Motor neuron (in vitro differentiated cells): ENCODE measurements around the gene MAPK1. TPM values are rescaled to one million over a fixed set of nuclear protein-coding genes. Genes with fewer than 3 reads are reported as not detected.
"Not testable (repeated sequence)": the region's sequence is repeated elsewhere in the genome, so short reads cannot be mapped to it uniquely, and the experiment has no call there.

ENCODE experiments used
- ATAC-seq, 8 experiments: fragments of 200-7000 bp; cut with Tn5 transposase; replicated peaks in 6 of 8; 2 replicates each; pipeline ENCODE4 v1.8.0; 2021; ENCODE audit warnings: mild to moderate bottlenecking in 8 of 8, moderate library complexity in 8 of 8
- H3K27ac ChIP-seq, 2 donors: fragments of 250-450 bp; sonication (Bioruptor Pico); 2 replicates each; pipeline ENCODE4 v1.9.0; 2021; ENCODE audit warnings: antibody characterized with exemption in 2 of 2, mild to moderate bottlenecking in 2 of 2, moderate library complexity in 1 of 2
- H3K4me1 ChIP-seq, 2 donors: fragments of 250-450 bp; sonication (Bioruptor Pico); replicated peaks in 1 of 2; 2 replicates each; pipeline ENCODE4 v1.6.1; 2021; ENCODE audit warnings: antibody characterized with exemption in 2 of 2, mild to moderate bottlenecking in 2 of 2, moderate library complexity in 1 of 2
- H3K4me3 ChIP-seq, 5 donors: fragments of 250-450 bp; sonication (Bioruptor Pico); 2 replicates each; pipeline ENCODE4 v1.9.0; 2021; ENCODE audit warnings: antibody characterized with exemption in 5 of 5, mild to moderate bottlenecking in 5 of 5, moderate library complexity in 4 of 5
- WGBS, 10 experiments: fragments of 450-650 bp; shearing (Covaris generic); methylation state at CpG; one replicate each; pipeline ENCODE4 v1.0.0; 2022; 5-methylcytosine and 5-hydroxymethylcytosine counted together
- in situ Hi-C, 9 experiments: fragments of 400-800 bp; cut with MboI; loops; one replicate each; pipeline ENCODE4 v1.15.0; 2021; ENCODE audit warnings: low sequenced_read_pairs in 9 of 9, low pct_unique_long_range_greater_than_20kb in 2 of 9; ENCODE audit not compliant: unreplicated experiment in 9 of 9
- total RNA-seq, 8 experiments: library from RNA; unstranded; fragments of 300-600 nt; gene quantifications; 2 replicates each; pipeline versions ENCODE4 v1.2.3 to v1.2.4, GENCODE V29; 2022

MAPK1 gene
- total RNA-seq, 8 experiments from 2014 or later: 23.7 to 70.5 (median 42.9) TPM

GRCh38 chr22:21736948-21737347 lies 130.5 kb downstream of the MAPK1 start:
- Histone ChIP-seq H3K4me3 (no peak overlapping the region), H3K4me1 (peaks cover 6% of the 10 kb centered on the region in 2 donors), H3K27ac (no peak overlapping the region)
- in situ Hi-C loops: no loop called here
- no peak for ATAC-seq
- 58 to 100% (median 84%) methylated on average over 1 to 7 of the region's 9 CpGs; no CpG with 5 or more reads in 1 of the 10 experiments for WGBS, 10 experiments

- Histone ChIP-seq H3K27ac (peak overlapping the region; percentile 29 to 46), H3K4me1 (peaks cover 6% of the 10 kb centered on the region in 2 donors), H3K4me3 (peak overlapping the region; percentile 45 to 83 (median 51))
- in situ Hi-C loops: no loop called here
- ATAC-seq: no peak
- WGBS, 10 experiments: 4% methylated on average over 5 of the region's 65 CpGs; no CpG with 5 or more reads in 9 of the 10 experiments
These were observed 131.3 kb downstream of the MAPK1 start for GRCh38 chr22:21736084-21736642.

- Histone ChIP-seq H3K4me3 (peak within 1 kb of the TSS; percentile 72 to 91 (median 81)), H3K27ac (peak within 1 kb of the TSS; percentile 74 to 77), H3K4me1 (peaks cover 6% of the 10 kb centered on the region in 2 donors)
- peak; percentile 94 to 98 (median 96) for ATAC-seq
- WGBS, 10 experiments: 0 to 18% (median 0%) methylated on average over 1 to 4 of the region's 102 CpGs; no CpG with 5 or more reads in 5 of the 10 experiments
- in situ Hi-C loops: no loop called here
These were observed 132.0 kb downstream of the MAPK1 start, which contains the start of gene YPEL1 for GRCh38 chr22:21735200-21736083. YPEL1 (minus strand) TSS chr22:21735794; CDS start chr22:21710744, 25,050 bp downstream.

GRCh38 chr22:21734540-21735199 lies 132.8 kb downstream of the MAPK1 start:
- H3K4me1 ChIP-seq: peaks cover 6% of the 10 kb centered on the region in 2 donors
- H3K27ac ChIP-seq: peak overlapping the region in 1 of 2 donors; percentile 77
- in situ Hi-C loops: no loop called here
- peak overlapping the region; percentile 72 to 91 (median 81) for H3K4me3 ChIP-seq
- no peak for ATAC-seq
- WGBS, 10 experiments: 0 to 50% (median 20%) methylated on average over 1 to 7 of the region's 8 CpGs

- 58 to 95% (median 74%) methylated on average over 2 to 5 of the region's 5 CpGs; no CpG with 5 or more reads in 3 of the 10 experiments for WGBS, 10 experiments
- ATAC-seq: no peak
- H3K27ac ChIP-seq: no peak overlapping the region
- in situ Hi-C loops: no loop called here
- H3K4me3 ChIP-seq: no peak overlapping the region
- peaks cover 6 to 7% of the 10 kb centered on the region in 2 donors for H3K4me1 ChIP-seq
These were observed 135.9 kb downstream of the MAPK1 start for GRCh38 chr22:21731503-21731902.

- Histone ChIP-seq H3K27ac (peak overlapping the region in 1 of 2 donors; percentile 32), H3K4me1 (peaks cover 6 to 10% of the 10 kb centered on the region in 2 donors), H3K4me3 (no peak overlapping the region)
- in situ Hi-C loops: no loop called here
- 60 to 100% (median 93%) methylated on average over 1 to 8 of the region's 9 CpGs; no CpG with 5 or more reads in 1 of the 10 experiments for WGBS, 10 experiments
- ATAC-seq: no peak
These were observed 136.7 kb downstream of the MAPK1 start for GRCh38 chr22:21730535-21731308.

GRCh38 chr22:21729184-21729583 lies 138.3 kb downstream of the MAPK1 start:
- 60 to 100% (median 92%) methylated on average over 1 to 3 of the region's 3 CpGs; no CpG with 5 or more reads in 2 of the 10 experiments for WGBS, 10 experiments
- in situ Hi-C loops: loop anchor here in 2 of 9 experiments (10.0 kb wide), 1 partner anchor 216 kb away; no protein-coding TSS in a partner anchor
- H3K4me1 ChIP-seq, H3K4me3 ChIP-seq, ATAC-seq, H3K27ac ChIP-seq: not testable (repeated sequence)

- no peak for ATAC-seq
- in situ Hi-C loops: loop anchor here in 2 of 9 experiments (10.0 kb wide), 1 partner anchor 217 kb away; no protein-coding TSS in a partner anchor
- peaks cover 0 to 4% of the 10 kb centered on the region in 2 donors for H3K4me1 ChIP-seq
- no peak overlapping the region for H3K4me3 ChIP-seq
- WGBS, 10 experiments: 50 to 82% (median 72%) methylated on average over 1 to 12 of the region's 12 CpGs; no CpG with 5 or more reads in 5 of the 10 experiments
- no peak overlapping the region for H3K27ac ChIP-seq
These were observed 139.2 kb downstream of the MAPK1 start for GRCh38 chr22:21728270-21728669.

GRCh38 chr22:21727768-21728167 lies 139.7 kb downstream of the MAPK1 start:
- in situ Hi-C loops: loop anchor here in 2 of 9 experiments (10.0 kb wide), 1 partner anchor 217 kb away; no protein-coding TSS in a partner anchor
- ATAC-seq: no peak
- H3K27ac ChIP-seq: peak overlapping the region in 1 of 2 donors; percentile 24
- H3K4me3 ChIP-seq: no peak overlapping the region
- H3K4me1 ChIP-seq: peaks cover 0 to 4% of the 10 kb centered on the region in 2 donors
- WGBS, 10 experiments: 80 to 100% methylated on average over 1 to 2 of the region's 10 CpGs; no CpG with 5 or more reads in 8 of the 10 experiments

- peak in 1 of 8 experiments; percentile 8 for ATAC-seq
- H3K4me3 ChIP-seq: no peak overlapping the region
- H3K27ac ChIP-seq: peak overlapping the region in 1 of 2 donors; percentile 50
- WGBS, 10 experiments: 20 to 88% (median 66%) methylated on average over 1 to 3 of the region's 4 CpGs; no CpG with 5 or more reads in 4 of the 10 experiments
- H3K4me1 ChIP-seq: peaks cover 0 to 4% of the 10 kb centered on the region in 2 donors
- in situ Hi-C loops: loop anchor here in 2 of 9 experiments (10.0 kb wide), 1 partner anchor 218 kb away; no protein-coding TSS in a partner anchor
These were observed 140.3 kb downstream of the MAPK1 start for GRCh38 chr22:21727159-21727558.

- Histone ChIP-seq H3K27ac (peak overlapping the region; percentile 13 to 50), H3K4me1 (peaks cover 0 to 4% of the 10 kb centered on the region in 2 donors), H3K4me3 (no peak overlapping the region)
- in situ Hi-C loops: loop anchor here in 2 of 9 experiments (10.0 kb wide), 1 partner anchor 218 kb away; no protein-coding TSS in a partner anchor
- ATAC-seq: peak in 7 of 8 experiments; percentile 73 to 93 (median 87)
- WGBS, 10 experiments: 20 to 60% (median 44%) methylated on average over 1 to 3 of the region's 5 CpGs; no CpG with 5 or more reads in 7 of the 10 experiments
These were observed 140.8 kb downstream of the MAPK1 start for GRCh38 chr22:21726650-21727049.
